Stomach (tissue), 9 donors: Measurements from ENCODE around the gene CKMT2. TPM values are rescaled to one million over a fixed set of nuclear protein-coding genes. Genes with fewer than 3 reads are reported as not detected.

Experiments
- DNase-seq, 2 donors: peaks; one replicate each; pipeline versions ENCODE4 v3.0.0 to v3.0.0-alpha.2; 2013 to 2019
- H3K27ac ChIP-seq, 5 donors: fragments of 200-600 bp in 4 of 5; sonication (generic) in 4 of 5; one replicate each; pipeline ENCODE4 v1.5.1; 2013 to 2019; ENCODE audit warnings: mild to moderate bottlenecking in 1 of 5, moderate library complexity in 1 of 5
- H3K27me3 ChIP-seq, 3 donors: fragments of 200-600 bp; sonication (generic); one replicate each; pipeline ENCODE4 v1.5.1; 2017 to 2019; ENCODE audit warnings: mixed run types in 1 of 3
- H3K36me3 ChIP-seq, 4 donors: fragments of 200-600 bp; sonication (generic); 1 replicate in 3 of 4; 2 replicates in 1 of 4; pipeline ENCODE4 v1.5.1; 2016 to 2019
- H3K4me1 ChIP-seq, 4 donors: fragments of 200-600 bp; sonication (generic); one replicate each; pipeline ENCODE4 v1.5.1; 2016 to 2019
- H3K4me3 ChIP-seq, 4 donors: fragments of 200-600 bp; sonication (generic) in 3 of 4; one replicate each; pipeline ENCODE4 v1.5.1; 2016 to 2019; ENCODE audit warnings: mild to moderate bottlenecking in 1 of 4
- H3K9me3 ChIP-seq, 4 donors: fragments of 200-600 bp; sonication (generic); one replicate each; pipeline ENCODE4 v1.5.1; 2016 to 2019
- EP300 ChIP-seq: sonication (generic); formaldehyde crosslinking; IDR thresholded peaks from one replicate; pipeline ENCODE4 v1.6.1; 2017; ENCODE audit warnings: antibody characterized with exemption
- POLR2A ChIP-seq, 4 donors: fragments of 450-650 bp; IDR thresholded peaks; one replicate each; pipeline ENCODE4 v1.6.1; 2016; ENCODE audit warnings: antibody characterized with exemption in 4 of 4, control low read depth in 2 of 4, mild to moderate bottlenecking in 1 of 4, moderate library complexity in 1 of 4
- POLR2AphosphoS5 ChIP-seq, 3 donors: sonication (generic); formaldehyde crosslinking; IDR thresholded peaks; one replicate each; pipeline ENCODE4 v1.6.1; 2016; ENCODE audit warnings: antibody characterized with exemption in 3 of 3
- WGBS, 5 donors: extraction: QIAGEN DNeasy Blood & Tissue Kit in 3 of 5; methylation state at CpG; one replicate each; pipeline versions ENCODE4 v1.1.5 to v1.1.7; 2013 to 2018; 5-methylcytosine and 5-hydroxymethylcytosine counted together
- intact Hi-C: fragments of 100-400 bp; cut with DNase I; formaldehyde crosslinking; loops from one replicate; pipeline ENCODE4 v1.15.1; 2023; ENCODE audit warnings: low total_unique reads
- polyA plus RNA-seq, 3 donors: library from polyadenylated mRNA; stranded (reverse); fragments of 200-250 nt; gene quantifications; one replicate each; pipeline ENCODE4 v1.2.3, GENCODE V29; 2013
- total RNA-seq, 5 donors: library from RNA; depleted of rRNA; stranded (reverse); fragments of >200 nt; gene quantifications; one replicate each; pipeline versions ENCODE4 v1.1.0 to v1.2.3, GENCODE V29; 2014 to 2016
- TF ChIP-seq, protein P1 (sequence below), 7 experiments: fragments of 450-650 bp in 4 of 7; fragments of 200-600 bp in 3 of 7; sonication (generic) in 3 of 7; IDR thresholded peaks; one replicate each; pipeline ENCODE4 v1.5.1; 2016 to 2019; ENCODE audit warnings: antibody characterized with exemption in 7 of 7, control low read depth in 2 of 7, mild to moderate bottlenecking in 1 of 7
- donor health status: healthy with polysubstance abuse.
- donor health status: Bipolar disorder and iron deficiency.
- donor health status: healthy.

The CKMT2 gene
- total and polyA plus RNA-seq, 8 donors, result 4.6 to 86.2 (median 15.1) TPM; not detected in 1

DNA sequence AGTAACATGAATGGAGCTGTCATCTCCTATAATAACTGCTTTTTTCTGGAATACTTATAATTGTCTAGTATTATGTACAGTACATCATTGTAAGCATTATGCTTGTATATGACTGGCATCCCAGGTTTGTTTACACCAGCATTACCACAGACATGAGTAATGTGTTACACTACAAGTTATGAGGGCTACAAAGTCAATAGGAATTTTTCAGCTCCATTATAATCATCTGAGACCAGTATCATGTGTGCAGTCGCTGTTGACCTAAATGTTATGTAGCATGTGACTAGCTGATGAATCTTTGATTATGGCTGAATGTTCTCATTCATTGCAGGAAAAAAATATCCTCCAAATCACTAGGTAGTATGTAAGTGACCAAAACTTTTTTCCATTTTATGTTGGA, 70.4 kb downstream of the CKMT2 start:
- WGBS, 5 donors, result 71 to 81% (median 80%) methylated on average over 1 of the region's 1 CpG
- H3K27me3 ChIP-seq, result no peaks in the 10 kb centered on the region
- TF ChIP-seq, protein P1, sequence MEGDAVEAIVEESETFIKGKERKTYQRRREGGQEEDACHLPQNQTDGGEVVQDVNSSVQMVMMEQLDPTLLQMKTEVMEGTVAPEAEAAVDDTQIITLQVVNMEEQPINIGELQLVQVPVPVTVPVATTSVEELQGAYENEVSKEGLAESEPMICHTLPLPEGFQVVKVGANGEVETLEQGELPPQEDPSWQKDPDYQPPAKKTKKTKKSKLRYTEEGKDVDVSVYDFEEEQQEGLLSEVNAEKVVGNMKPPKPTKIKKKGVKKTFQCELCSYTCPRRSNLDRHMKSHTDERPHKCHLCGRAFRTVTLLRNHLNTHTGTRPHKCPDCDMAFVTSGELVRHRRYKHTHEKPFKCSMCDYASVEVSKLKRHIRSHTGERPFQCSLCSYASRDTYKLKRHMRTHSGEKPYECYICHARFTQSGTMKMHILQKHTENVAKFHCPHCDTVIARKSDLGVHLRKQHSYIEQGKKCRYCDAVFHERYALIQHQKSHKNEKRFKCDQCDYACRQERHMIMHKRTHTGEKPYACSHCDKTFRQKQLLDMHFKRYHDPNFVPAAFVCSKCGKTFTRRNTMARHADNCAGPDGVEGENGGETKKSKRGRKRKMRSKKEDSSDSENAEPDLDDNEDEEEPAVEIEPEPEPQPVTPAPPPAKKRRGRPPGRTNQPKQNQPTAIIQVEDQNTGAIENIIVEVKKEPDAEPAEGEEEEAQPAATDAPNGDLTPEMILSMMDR (IDR thresholded peaks at IDR 0.05), result no peak
- H3K9me3 ChIP-seq, result no peaks in the 10 kb centered on the region
- intact Hi-C loops, result no loop called here
- no peak overlapping the region for H3K27ac ChIP-seq
- no peak overlapping the region for H3K4me3 ChIP-seq
- peaks cover 0 to 14% (median 14%) of the 10 kb centered on the region in 4 donors for H3K36me3 ChIP-seq
- peaks cover 19 to 51% (median 35%) of the 10 kb centered on the region in 4 donors for H3K4me1 ChIP-seq
- no peak for DNase-seq

DNA sequence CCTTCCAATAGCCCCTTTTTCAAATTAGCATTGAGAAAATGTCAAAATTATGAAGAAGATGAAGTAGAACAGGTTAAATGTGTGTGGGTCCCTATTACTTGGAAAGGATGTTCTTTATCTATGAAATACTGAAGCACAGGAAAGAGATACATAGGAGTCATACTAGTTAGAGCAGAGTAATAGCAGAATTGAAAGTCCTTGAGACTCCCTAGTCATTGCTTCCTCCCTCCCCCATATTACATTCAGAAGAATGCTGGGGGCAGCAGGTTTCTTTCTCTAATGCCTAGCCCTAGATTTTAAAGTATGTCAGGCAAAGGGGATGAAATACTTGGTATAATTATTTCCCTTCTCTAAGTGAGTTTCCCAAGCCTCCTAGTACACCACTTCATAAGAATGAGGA, 72.7 kb downstream of the CKMT2 start:
- Histone ChIP-seq H3K4me1 (peaks cover 6 to 28% (median 17%) of the 10 kb centered on the region in 4 donors), H3K4me3 (no peak overlapping the region), H3K27me3 (no peaks in the 10 kb centered on the region), H3K27ac (no peak overlapping the region), H3K36me3 (peaks cover 0 to 36% (median 31%) of the 10 kb centered on the region in 4 donors), H3K9me3 (no peaks in the 10 kb centered on the region)
- no peak for DNase-seq
- intact Hi-C loops, result no loop called here
- TF ChIP-seq EP300, result no peak
- TF ChIP-seq POLR2AphosphoS5 (IDR thresholded peaks at IDR 0.05), result no peak

DNA sequence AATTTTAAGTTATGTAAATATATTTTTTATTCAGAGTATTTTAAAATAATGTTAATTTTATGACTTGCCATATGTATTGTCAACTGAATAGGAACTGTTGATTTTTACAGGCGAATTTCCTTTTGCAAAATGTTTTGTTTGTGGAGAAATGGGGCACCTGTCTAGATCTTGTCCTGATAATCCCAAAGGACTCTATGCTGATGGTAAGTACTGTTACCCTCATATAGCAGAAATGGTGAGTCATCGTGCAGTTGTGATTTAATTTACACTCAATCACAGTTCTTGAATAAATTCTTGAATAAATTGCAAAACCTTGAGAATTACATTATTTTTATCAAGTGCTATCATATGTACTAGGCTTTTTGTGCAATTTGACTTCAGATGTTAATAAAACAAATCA, 75.7 kb downstream of the CKMT2 start:
- H3K36me3 ChIP-seq, result peaks cover 0 to 67% (median 61%) of the 10 kb centered on the region in 4 donors
- no peaks in the 10 kb centered on the region for H3K9me3 ChIP-seq
- DNase-seq, result no peak
- no peak overlapping the region for H3K27ac ChIP-seq
- peaks cover 0 to 7% (median under 1%) of the 10 kb centered on the region in 4 donors for H3K4me1 ChIP-seq
- no peak overlapping the region for H3K4me3 ChIP-seq
- no peak for TF ChIP-seq POLR2AphosphoS5 (IDR thresholded peaks at IDR 0.05)
- TF ChIP-seq EP300, result no peak
- TF ChIP-seq POLR2A (IDR thresholded peaks at IDR 0.05), result no peak
- TF ChIP-seq, protein P1 (IDR thresholded peaks at IDR 0.05), result no peak
- H3K27me3 ChIP-seq, result no peaks in the 10 kb centered on the region
- intact Hi-C loops, result no loop called here
- 91 to 96% (median 93%) methylated on average over 2 of the region's 2 CpGs for WGBS, 5 donors

DNA sequence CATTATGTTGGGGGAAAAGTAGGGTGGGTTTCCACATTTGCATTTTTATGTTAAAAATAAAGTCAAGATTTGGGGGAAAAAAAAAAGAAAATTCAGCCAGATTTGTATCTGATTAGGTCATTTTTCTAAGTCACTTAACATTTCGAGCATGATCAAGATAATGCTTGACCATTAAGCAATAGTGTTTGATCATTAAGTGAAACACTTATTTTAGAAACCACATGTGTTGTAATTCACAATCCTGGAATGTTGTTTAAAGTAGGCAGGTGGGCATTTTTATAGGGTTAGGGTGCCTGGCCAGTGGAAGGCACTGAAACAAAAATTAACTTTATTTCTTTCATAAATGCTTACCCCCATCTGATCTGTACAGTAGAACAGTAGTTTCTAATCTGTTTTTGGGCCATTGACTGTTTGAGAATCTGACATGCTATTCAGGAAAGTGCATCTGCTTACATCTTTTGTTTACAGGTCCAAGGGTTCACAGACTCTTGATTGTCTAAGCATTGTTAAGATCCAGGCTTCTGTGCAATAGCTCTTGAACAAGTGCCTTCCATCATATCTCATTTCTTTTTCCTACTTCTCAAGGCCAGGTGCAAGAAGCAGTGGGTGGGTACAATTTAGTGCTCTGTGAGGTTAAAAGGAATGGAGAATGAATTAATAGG, 77.4 kb downstream of the CKMT2 start:
- TF ChIP-seq, protein P1 (IDR thresholded peaks at IDR 0.05), result no peak
- TF ChIP-seq POLR2A (IDR thresholded peaks at IDR 0.05), result no peak
- Histone ChIP-seq H3K4me1 (no peaks in the 10 kb centered on the region), H3K27ac (no peak overlapping the region), H3K27me3 (no peaks in the 10 kb centered on the region), H3K36me3 (peaks cover 0 to 70% (median 63%) of the 10 kb centered on the region in 4 donors), H3K4me3 (no peak overlapping the region), H3K9me3 (no peaks in the 10 kb centered on the region)
- no peak for DNase-seq
- 67 to 92% (median 86%) methylated on average over 1 of the region's 1 CpG for WGBS, 5 donors
- intact Hi-C loops, result no loop called here

DNA sequence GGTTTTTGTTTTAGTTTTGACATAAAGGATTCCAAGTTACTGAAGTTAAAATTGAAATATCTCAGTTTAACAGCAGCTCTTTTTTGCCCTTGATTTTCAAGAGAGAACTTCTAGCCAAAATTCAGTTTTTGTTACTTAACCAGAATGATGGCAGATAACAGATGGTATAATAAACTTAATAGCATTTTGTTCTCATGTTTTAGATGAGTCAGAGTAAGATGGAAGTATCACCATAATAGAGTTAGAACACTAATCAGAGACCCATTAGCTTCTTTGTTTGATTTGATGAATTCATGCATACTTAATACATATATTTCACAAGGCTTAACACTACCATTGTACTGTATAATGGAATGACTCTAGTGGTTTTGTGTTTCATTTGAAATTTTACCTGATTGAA, 80.2 kb downstream of the CKMT2 start:
- Histone ChIP-seq H3K4me3 (no peak overlapping the region), H3K36me3 (peaks cover 0 to 68% (median 60%) of the 10 kb centered on the region in 4 donors), H3K27me3 (no peaks in the 10 kb centered on the region), H3K4me1 (no peaks in the 10 kb centered on the region), H3K9me3 (no peaks in the 10 kb centered on the region), H3K27ac (no peak overlapping the region)
- TF ChIP-seq EP300 (no peak), POLR2A (IDR thresholded peaks at IDR 0.05) (no peak), POLR2AphosphoS5 (IDR thresholded peaks at IDR 0.05) (no peak)
- TF ChIP-seq, protein P1 (IDR thresholded peaks at IDR 0.05), result no peak
- no peak for DNase-seq
- intact Hi-C loops, result no loop called here
